Caco-2 (cell line): ENCODE data around the gene FOXF2. TPM values are rescaled to one million over a fixed set of nuclear protein-coding genes. Genes with fewer than 3 reads are reported as not detected.

Experiments used
- Bru-seq: library from RNA; stranded (reverse); fragments of 400-500 nt; gene quantifications from one replicate; lab custom pipeline; 2021; lab: Mats Ljungman, UMichigan
- BruChase-seq, 2 experiments: library from RNA; stranded (reverse); fragments of 400-500 nt; gene quantifications; one replicate each; lab custom pipeline; 2021; lab: Mats Ljungman, UMichigan
- BruUV-seq: library from RNA; stranded (reverse); fragments of 400-500 nt; replicated peaks from 2 replicates; lab custom pipeline; 2021; lab: Mats Ljungman, UMichigan
- CTCF ChIA-PET: fragments of 300-600 bp; sonication (Branson Sonifier 250); formaldehyde crosslinking; loops from one replicate; lab custom pipeline; 2022; ENCODE audit warnings: antibody characterized with exemption; lab: Charles Lee
- POLR2A ChIA-PET: fragments of 300-600 bp; sonication (Branson Sonifier 250); formaldehyde crosslinking; loops from one replicate; lab custom pipeline; 2022; ENCODE audit warnings: antibody characterized with exemption; lab: Charles Lee
- DNase-seq, 2 experiments: peaks; one replicate each; pipeline versions ENCODE4 v3.0.0 to v3.0.0-alpha.2; 2020 to 2022
- H3K27me3 ChIP-seq: replicated peaks from 2 replicates; pipeline ENCODE4 v1.6.0; 2011; ENCODE audit warnings: low read length; ENCODE audit not compliant: control insufficient read depth, insufficient read depth
- H3K36me3 ChIP-seq: 2 replicates; pipeline ENCODE4 v1.5.1; 2011; ENCODE audit warnings: low read length; ENCODE audit not compliant: control insufficient read depth, insufficient read depth
- H3K4me1 ChIP-seq: fragments of 250-450 bp; sonication (Bioruptor Pico); 2 replicates; pipeline ENCODE4 v1.5.1; 2020; ENCODE audit warnings: mild to moderate bottlenecking
- H3K4me3 ChIP-seq: 2 replicates; pipeline ENCODE4 v1.5.1; 2011; ENCODE audit warnings: low read depth, mild to moderate bottlenecking, control low read depth, low read length
- H3K9me3 ChIP-seq: fragments of 250-450 bp; sonication (Bioruptor Pico); 2 replicates; pipeline ENCODE4 v1.5.1; 2020; ENCODE audit warnings: mild to moderate bottlenecking, moderate library complexity
- H3K27ac Mint-ChIP-seq: one replicate; pipeline ENCODE4 v1.8.0; 2022; ENCODE audit warnings: mixed read lengths; ENCODE audit not compliant: unreplicated experiment
- H3K27me3 Mint-ChIP-seq: one replicate; pipeline ENCODE4 v1.8.0; 2022; ENCODE audit warnings: mixed read lengths; ENCODE audit not compliant: insufficient read depth, unreplicated experiment
- H3K36me3 Mint-ChIP-seq: one replicate; pipeline ENCODE4 v1.8.0; 2022; ENCODE audit warnings: mild to moderate bottlenecking, mixed read lengths; ENCODE audit not compliant: insufficient read depth, unreplicated experiment
- H3K4me1 Mint-ChIP-seq: one replicate; pipeline ENCODE4 v1.8.0; 2022; ENCODE audit warnings: low read depth, mixed read lengths; ENCODE audit not compliant: unreplicated experiment
- H3K4me3 Mint-ChIP-seq: one replicate; pipeline ENCODE4 v1.8.0; 2022; ENCODE audit warnings: mild to moderate bottlenecking, moderate library complexity, mixed read lengths; ENCODE audit not compliant: unreplicated experiment
- H3K9me3 Mint-ChIP-seq: one replicate; pipeline ENCODE4 v1.8.0; 2022; ENCODE audit warnings: mixed read lengths; ENCODE audit not compliant: unreplicated experiment
- CTCF ChIP-seq, 2 experiments: fragments of 200-600 bp in 1 of 2; IDR thresholded peaks; 1 replicate in 1 of 2; 2 replicates in 1 of 2; pipeline versions ENCODE4 v1.5.1 to v1.8.0; 2011 to 2022; ENCODE audit warnings: antibody characterized with exemption in 1 of 2, control low read depth in 1 of 2, inconsistent platforms in 1 of 2, low read depth in 1 of 2, low read length in 1 of 2, mild to moderate bottlenecking in 1 of 2, moderate library complexity in 1 of 2; ENCODE audit not compliant: insufficient read depth in 1 of 2, severe bottlenecking in 1 of 2, unreplicated experiment in 1 of 2
- intact Hi-C: fragments of 100-400 bp; cut with micrococcal nuclease; formaldehyde crosslinking; loops from one replicate; pipeline ENCODE4 v1.10.0; 2022; ENCODE audit not compliant: unreplicated experiment
- long read RNA-seq: library from polyadenylated mRNA; stranded (forward); transcript quantifications from one replicate; pipeline ENCODE4 v2.0.0, GENCODE V29; 2022
- total RNA-seq: library from RNA; stranded (reverse); gene quantifications from 2 replicates; pipeline ENCODE4 v1.2.3, GENCODE V29; 2022

The FOXF2 gene
- total RNA-seq = 0.79 and 0.88 TPM in 2 replicates
- percentile 23 among the genes with signal in this experiment for Bru-seq, nascent RNA
- BruChase-seq, experiment 1, labeled RNA remaining after a 2-hour chase = percentile 26 among the genes with signal in this experiment
- percentile 29 among the genes with signal in this experiment for BruChase-seq, experiment 2, labeled RNA remaining after a 6-hour chase
- long read RNA-seq, partial matches to known transcripts = 0 of 1 reads
- long read RNA-seq, other reads (novel, unspliced or antisense) = 0 of 1 reads

DNA sequence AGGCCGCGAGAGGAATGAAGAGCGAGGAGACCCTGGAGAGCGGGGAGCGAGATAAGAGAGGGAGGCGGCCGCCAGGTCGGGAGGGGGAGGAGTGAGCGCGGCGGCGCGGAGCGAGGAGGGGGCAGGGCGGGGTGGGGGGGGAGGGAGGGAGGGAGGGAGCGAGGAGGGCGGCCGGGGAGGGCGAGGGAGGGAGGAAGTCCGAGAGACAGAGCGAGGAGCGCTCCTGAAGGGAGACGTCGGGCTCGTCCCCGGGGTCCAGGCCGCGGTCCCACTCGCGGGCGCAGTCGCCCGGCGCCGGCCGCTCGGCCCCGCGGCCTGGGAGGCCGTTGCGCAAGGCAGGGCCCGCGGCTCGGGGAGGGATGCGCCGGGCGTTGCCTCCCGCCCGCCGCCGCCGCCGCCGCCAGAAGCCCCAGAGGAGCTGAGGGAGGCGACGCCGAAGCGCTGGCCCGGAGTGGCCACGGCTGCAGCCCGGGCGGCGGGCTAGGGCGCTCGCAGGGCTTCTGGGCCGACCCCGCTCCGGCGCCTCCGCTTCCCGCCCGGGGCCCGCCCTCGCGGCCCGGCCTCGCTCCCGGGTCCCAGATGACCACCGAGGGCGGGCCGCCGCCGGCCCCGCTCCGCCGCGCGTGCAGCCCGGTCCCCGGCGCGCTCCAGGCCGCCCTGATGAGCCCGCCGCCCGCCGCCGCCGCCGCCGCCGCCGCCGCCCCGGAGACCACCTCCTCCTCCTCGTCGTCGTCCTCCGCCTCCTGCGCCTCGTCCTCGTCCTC, at the start of gene FOXF2:
FOXF2 (plus strand) TSS at position 208 of the 764 bp plus-strand sequence; CDS start at position 580, 372 bp downstream.
- H3K4me3 ChIP-seq = peak within 1 kb of the TSS; percentile 27
- H3K4me3 Mint-ChIP-seq = peak within 1 kb of the TSS; percentile 80
- no peaks in the 10 kb centered on the region for H3K9me3 Mint-ChIP-seq
- intact Hi-C loops = loop anchor here (10.0 kb wide), 1 partner anchor 665 kb away; no protein-coding TSS in a partner anchor
- BruUV-seq = no TSS peak
- TF ChIP-seq CTCF (IDR thresholded peaks at IDR 0.05; ENCODE audit: insufficient read depth in 1 of 2, low read depth in 1 of 2, low read length in 1 of 2, severe bottlenecking in 1 of 2, unreplicated experiment in 1 of 2) = no peak
- ChIA-PET CTCF (no interaction called here), POLR2A (no interaction called here)
- peaks cover 6% of the 10 kb centered on the region for H3K27me3 Mint-ChIP-seq
- no peaks in the 10 kb centered on the region for H3K36me3 ChIP-seq
- H3K4me1 ChIP-seq = no peaks in the 10 kb centered on the region
- H3K27ac Mint-ChIP-seq = no peak within 1 kb of the TSS
- H3K9me3 ChIP-seq = no peaks in the 10 kb centered on the region
- peak in 1 of 2 experiments; percentile 53 for DNase-seq
- H3K27me3 ChIP-seq = no peaks in the 10 kb centered on the region
- no peaks in the 10 kb centered on the region for H3K4me1 Mint-ChIP-seq
- H3K36me3 Mint-ChIP-seq = no peaks in the 10 kb centered on the region

DNA sequence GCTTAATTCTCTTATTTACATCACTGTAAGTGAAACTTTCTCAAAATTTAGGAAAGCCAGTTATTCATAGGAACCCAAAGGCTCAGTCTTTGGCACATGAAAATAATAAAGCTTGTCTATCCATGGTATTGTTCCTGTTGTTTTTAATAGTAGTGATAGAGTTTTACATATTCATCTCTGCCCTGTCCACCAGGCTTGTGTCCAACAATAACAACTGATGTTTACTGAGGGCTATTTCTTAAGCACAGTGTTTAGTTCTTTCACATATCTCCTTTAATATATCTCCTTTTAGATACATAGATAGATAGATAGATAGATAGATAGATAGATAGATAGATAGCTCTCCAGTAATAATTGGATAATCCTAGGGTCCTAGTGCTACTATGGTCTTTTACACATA, 43.3 kb upstream of the FOXF2 start:
- no peak for DNase-seq
- Histone ChIP-seq H3K27me3 (no peaks in the 10 kb centered on the region), H3K4me1 (no peaks in the 10 kb centered on the region), H3K9me3 (peaks cover 13% of the 10 kb centered on the region), H3K4me3 (no peak overlapping the region), H3K36me3 (no peaks in the 10 kb centered on the region)
- intact Hi-C loops = no loop called here
- Mint-ChIP-seq H3K4me3 (no peak overlapping the region), H3K9me3 (peaks cover 38% of the 10 kb centered on the region), H3K36me3 (no peaks in the 10 kb centered on the region), H3K27ac (no peak overlapping the region), H3K4me1 (no peaks in the 10 kb centered on the region), H3K27me3 (no peaks in the 10 kb centered on the region)
- no peak for TF ChIP-seq CTCF (IDR thresholded peaks at IDR 0.05; ENCODE audit: insufficient read depth in 1 of 2, low read depth in 1 of 2, low read length in 1 of 2, severe bottlenecking in 1 of 2, unreplicated experiment in 1 of 2)
- POLR2A ChIA-PET = no interaction called here
- CTCF ChIA-PET = no interaction called here
- BruUV-seq = no TSS peak

DNA sequence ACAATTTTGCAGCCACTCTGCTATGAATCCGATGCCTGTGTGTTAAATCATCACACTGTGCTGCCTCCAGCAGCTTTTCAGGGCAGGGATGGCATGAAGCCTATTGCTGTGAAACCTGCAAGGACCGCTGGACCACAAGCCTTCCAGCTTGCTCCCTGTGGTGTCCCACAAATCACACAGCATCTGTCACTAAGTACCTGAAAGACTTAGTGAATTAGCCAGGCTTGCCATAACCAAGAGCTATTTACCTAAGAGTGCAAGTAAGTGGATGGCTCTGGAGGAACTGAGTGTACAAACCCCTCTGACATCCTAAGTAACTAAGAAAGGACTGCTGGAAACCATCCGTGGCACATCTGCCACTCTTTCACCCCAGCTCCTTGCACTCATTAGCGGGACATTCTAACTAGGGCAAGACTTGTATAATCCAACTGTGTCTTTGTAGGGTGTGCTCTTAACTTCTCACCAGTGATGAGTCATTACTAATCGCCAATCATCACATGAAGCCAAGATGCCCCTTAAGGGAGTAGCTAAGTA, 42.8 kb upstream of the FOXF2 start:
- H3K4me1 Mint-ChIP-seq = no peaks in the 10 kb centered on the region
- no TSS peak for BruUV-seq
- H3K9me3 ChIP-seq = peaks cover 18% of the 10 kb centered on the region
- no peak for TF ChIP-seq CTCF (IDR thresholded peaks at IDR 0.05; ENCODE audit: insufficient read depth in 1 of 2, low read depth in 1 of 2, low read length in 1 of 2, severe bottlenecking in 1 of 2, unreplicated experiment in 1 of 2)
- intact Hi-C loops = no loop called here
- CTCF ChIA-PET = no interaction called here
- no peaks in the 10 kb centered on the region for H3K4me1 ChIP-seq
- no peaks in the 10 kb centered on the region for H3K36me3 ChIP-seq
- H3K36me3 Mint-ChIP-seq = no peaks in the 10 kb centered on the region
- DNase-seq = no peak
- H3K9me3 Mint-ChIP-seq = peaks cover 38% of the 10 kb centered on the region
- H3K27me3 Mint-ChIP-seq = no peaks in the 10 kb centered on the region
- H3K4me3 ChIP-seq = no peak overlapping the region
- no peak overlapping the region for H3K4me3 Mint-ChIP-seq
- H3K27me3 ChIP-seq = no peaks in the 10 kb centered on the region
- H3K27ac Mint-ChIP-seq = no peak overlapping the region
- POLR2A ChIA-PET = interaction anchor here (0.6 kb wide), 1 partner anchor 281 kb away, joined by 13 read pairs; no protein-coding TSS in a partner anchor
